Chondrocyte (in vitro differentiated cells): ENCODE data around the gene NCBP3. TPM values are rescaled to one million over a fixed set of nuclear protein-coding genes. Genes with fewer than 3 reads are reported as not detected.

ENCODE experiments used
- DNase-seq: peaks from one replicate; pipeline ENCODE4 v3.0.0; 2021; ENCODE audit warnings: mixed read lengths, low spot score
- H3K27ac Mint-ChIP-seq: one replicate; pipeline ENCODE4 v1.8.0; 2021; ENCODE audit warnings: mild to moderate bottlenecking, moderate library complexity, mixed read lengths; ENCODE audit not compliant: unreplicated experiment
- H3K27me3 Mint-ChIP-seq: 2 replicates; pipeline ENCODE4 v1.8.0; 2021; ENCODE audit warnings: low read depth, mixed read lengths
- H3K36me3 Mint-ChIP-seq: 2 replicates; pipeline ENCODE4 v1.8.0; 2021; ENCODE audit warnings: low read depth, mixed read lengths
- H3K4me1 Mint-ChIP-seq: 2 replicates; pipeline ENCODE4 v1.8.0; 2021; ENCODE audit warnings: low read depth, mild to moderate bottlenecking, mixed read lengths
- H3K4me3 Mint-ChIP-seq: one replicate; pipeline ENCODE4 v1.8.0; 2021; ENCODE audit warnings: mild to moderate bottlenecking, moderate library complexity, mixed read lengths; ENCODE audit not compliant: unreplicated experiment
- H3K9me3 Mint-ChIP-seq: 2 replicates; pipeline ENCODE4 v1.8.0; 2021; ENCODE audit warnings: low read depth, mixed read lengths
- CTCF ChIP-seq: fragments of 200-600 bp; sonication (generic); IDR thresholded peaks from 2 replicates; pipeline ENCODE4 v1.5.0; 2021; ENCODE audit warnings: antibody characterized with exemption, mild to moderate bottlenecking, moderate library complexity
- total RNA-seq: library from RNA; stranded (reverse); gene quantifications from 3 replicates; pipeline ENCODE4 v1.2.1, GENCODE V29; 2021

Gene NCBP3
- total RNA-seq, 1 donor from 2014 or later = 33.7 TPM

GRCh38 chr17:3893003-3893719 is 47.1 kb upstream of the NCBP3 start, which contains the start of gene CAMKK1:
Gene CAMKK1 (minus strand): TSS chr17:3893053. CDS start chr17:3885687, 7,366 bp downstream.
- Mint-ChIP-seq H3K4me3 (peak within 1 kb of the TSS; percentile 75), H3K27ac (peak within 1 kb of the TSS; percentile 75), H3K36me3 (no peaks in the 10 kb centered on the region), H3K27me3 (no peaks in the 10 kb centered on the region), H3K4me1 (peaks cover 60% of the 10 kb centered on the region), H3K9me3 (no peaks in the 10 kb centered on the region)
- DNase-seq = no peak
- TF ChIP-seq CTCF = no peak

- no peaks in the 10 kb centered on the region for H3K36me3 Mint-ChIP-seq
- DNase-seq = no peak
- H3K27ac Mint-ChIP-seq = peak overlapping the region; percentile 72
- peak overlapping the region; percentile 75 for H3K4me3 Mint-ChIP-seq
- peaks cover 61% of the 10 kb centered on the region for H3K4me1 Mint-ChIP-seq
- H3K27me3 Mint-ChIP-seq = no peaks in the 10 kb centered on the region
- TF ChIP-seq CTCF = no peak
- H3K9me3 Mint-ChIP-seq = no peaks in the 10 kb centered on the region
Observed at GRCh38 chr17:3892095-3892998, 46.3 kb upstream of the NCBP3 start.

GRCh38 chr17:3891626-3892094 is 45.6 kb upstream of the NCBP3 start:
- Mint-ChIP-seq H3K27ac (peak overlapping the region; percentile 72), H3K4me1 (peaks cover 68% of the 10 kb centered on the region), H3K9me3 (no peaks in the 10 kb centered on the region), H3K4me3 (peak overlapping the region; percentile 75), H3K36me3 (no peaks in the 10 kb centered on the region), H3K27me3 (no peaks in the 10 kb centered on the region)
- DNase-seq = no peak
- TF ChIP-seq CTCF = no peak

- no peaks in the 10 kb centered on the region for H3K27me3 Mint-ChIP-seq
- H3K4me3 Mint-ChIP-seq = peak overlapping the region; percentile 75
- peak overlapping the region; percentile 95 for H3K27ac Mint-ChIP-seq
- no peak for TF ChIP-seq CTCF
- no peak for DNase-seq
- H3K9me3 Mint-ChIP-seq = no peaks in the 10 kb centered on the region
- no peaks in the 10 kb centered on the region for H3K36me3 Mint-ChIP-seq
- peaks cover 73% of the 10 kb centered on the region for H3K4me1 Mint-ChIP-seq
Observed at GRCh38 chr17:3890878-3891219, 44.8 kb upstream of the NCBP3 start.

GRCh38 chr17:3890082-3890877 is 44.2 kb upstream of the NCBP3 start:
- peak overlapping the region; percentile 61 for H3K4me3 Mint-ChIP-seq
- no peaks in the 10 kb centered on the region for H3K36me3 Mint-ChIP-seq
- TF ChIP-seq CTCF = no peak
- no peaks in the 10 kb centered on the region for H3K27me3 Mint-ChIP-seq
- peaks cover 78% of the 10 kb centered on the region for H3K4me1 Mint-ChIP-seq
- no peaks in the 10 kb centered on the region for H3K9me3 Mint-ChIP-seq
- H3K27ac Mint-ChIP-seq = peak overlapping the region; percentile 95
- DNase-seq = no peak
